Mammary epithelial cell (primary cell): ENCODE results near the gene OR52I2.

Experiments used
- CTCF ChIP-seq, 2 donors: IDR thresholded peaks in 1 of 2; conservative IDR thresholded peaks in 1 of 2; 2 replicates each; pipeline ENCODE4 v1.5.1; 2011 to 2012; ENCODE audit warnings: inconsistent platforms in 2 of 2, low read length in 2 of 2, mild to moderate bottlenecking in 2 of 2, control low read depth in 1 of 2, low read depth in 1 of 2; ENCODE audit not compliant: insufficient read depth in 1 of 2; ENCODE audit errors: extremely low read depth in 1 of 2
- EZH2 ChIP-seq: IDR thresholded peaks from 2 replicates; pipeline ENCODE4 v1.6.1; 2012; ENCODE audit warnings: low read length, inconsistent platforms, borderline replicate concordance

GRCh38 chr11:4543561-4543960 lies 38.0 kb upstream of the OR52I2 start:
- TF ChIP-seq CTCF (conservative IDR thresholded peaks at IDR 0.05 in 1 of 2, IDR thresholded peaks at IDR 0.05 in 1 of 2; ENCODE audit: extremely low read depth in 1 of 2, insufficient read depth in 1 of 2, low read depth in 1 of 2, low read length in 2 of 2) (no peak), EZH2 (no peak)
